Measurements from ENCODE around the gene UBQLN3. TPM values are rescaled to one million over a fixed set of nuclear protein-coding genes. Genes with fewer than 3 reads are reported as not detected.

The UBQLN3 gene
- total RNA-seq, 1 donor from 2014 or later, result not detected

- Mint-ChIP-seq H3K4me1 (ENCODE audit: low read depth, unreplicated experiment) (no peaks in the 10 kb centered on the region), H3K9me3 (ENCODE audit: unreplicated experiment) (no peaks in the 10 kb centered on the region), H3K36me3 (ENCODE audit: unreplicated experiment) (no peaks in the 10 kb centered on the region), H3K27me3 (ENCODE audit: unreplicated experiment) (peaks cover 2% of the 10 kb centered on the region), H3K4me3 (ENCODE audit: unreplicated experiment) (no peak within 1 kb of the TSS), H3K27ac (ENCODE audit: unreplicated experiment) (no peak within 1 kb of the TSS)
- no peak for TF ChIP-seq CTCF (IDR thresholded peaks at IDR 0.05; ENCODE audit: partially characterized antibody, unreplicated experiment)
- no peak for DNase-seq
Observed at GRCh38 chr11:5548440-5548839, 38.7 kb upstream of the UBQLN3 start, which contains the start of gene OR52H1. Gene OR52H1, minus strand, starts transcription at chr11:5548540. Its CDS starts 3,035 bp downstream, at chr11:5545505.

GRCh38 chr11:5547982-5548381 is 38.2 kb upstream of the UBQLN3 start:
- no peak overlapping the region for H3K4me3 Mint-ChIP-seq (ENCODE audit: unreplicated experiment)
- peaks cover 2% of the 10 kb centered on the region for H3K27me3 Mint-ChIP-seq (ENCODE audit: unreplicated experiment)
- H3K36me3 Mint-ChIP-seq (ENCODE audit: unreplicated experiment), result no peaks in the 10 kb centered on the region
- H3K4me1 Mint-ChIP-seq (ENCODE audit: low read depth, unreplicated experiment), result no peaks in the 10 kb centered on the region
- DNase-seq, result no peak
- no peaks in the 10 kb centered on the region for H3K9me3 Mint-ChIP-seq (ENCODE audit: unreplicated experiment)
- H3K27ac Mint-ChIP-seq (ENCODE audit: unreplicated experiment), result no peak overlapping the region
- no peak for TF ChIP-seq CTCF (IDR thresholded peaks at IDR 0.05; ENCODE audit: partially characterized antibody, unreplicated experiment)

GRCh38 chr11:5546457-5546856 is 36.7 kb upstream of the UBQLN3 start:
- no peaks in the 10 kb centered on the region for H3K36me3 Mint-ChIP-seq (ENCODE audit: unreplicated experiment)
- H3K9me3 Mint-ChIP-seq (ENCODE audit: unreplicated experiment), result no peaks in the 10 kb centered on the region
- no peak overlapping the region for H3K4me3 Mint-ChIP-seq (ENCODE audit: unreplicated experiment)
- no peaks in the 10 kb centered on the region for H3K4me1 Mint-ChIP-seq (ENCODE audit: low read depth, unreplicated experiment)
- H3K27me3 Mint-ChIP-seq (ENCODE audit: unreplicated experiment), result peaks cover 2% of the 10 kb centered on the region
- no peak for TF ChIP-seq CTCF (IDR thresholded peaks at IDR 0.05; ENCODE audit: partially characterized antibody, unreplicated experiment)
- no peak for DNase-seq
- no peak overlapping the region for H3K27ac Mint-ChIP-seq (ENCODE audit: unreplicated experiment)

GRCh38 chr11:5541427-5541826 is 31.7 kb upstream of the UBQLN3 start:
- no peak for DNase-seq
- Mint-ChIP-seq H3K27ac (ENCODE audit: unreplicated experiment) (no peak overlapping the region), H3K27me3 (ENCODE audit: unreplicated experiment) (no peaks in the 10 kb centered on the region), H3K4me1 (ENCODE audit: low read depth, unreplicated experiment) (no peaks in the 10 kb centered on the region), H3K4me3 (ENCODE audit: unreplicated experiment) (no peak overlapping the region), H3K36me3 (ENCODE audit: unreplicated experiment) (no peaks in the 10 kb centered on the region), H3K9me3 (ENCODE audit: unreplicated experiment) (no peaks in the 10 kb centered on the region)
- TF ChIP-seq CTCF (IDR thresholded peaks at IDR 0.05; ENCODE audit: partially characterized antibody, unreplicated experiment), result no peak

- no peaks in the 10 kb centered on the region for H3K36me3 Mint-ChIP-seq (ENCODE audit: unreplicated experiment)
- no peak overlapping the region for H3K27ac Mint-ChIP-seq (ENCODE audit: unreplicated experiment)
- H3K9me3 Mint-ChIP-seq (ENCODE audit: unreplicated experiment), result no peaks in the 10 kb centered on the region
- no peak for DNase-seq
- H3K4me3 Mint-ChIP-seq (ENCODE audit: unreplicated experiment), result no peak overlapping the region
- no peaks in the 10 kb centered on the region for H3K27me3 Mint-ChIP-seq (ENCODE audit: unreplicated experiment)
- no peak for TF ChIP-seq CTCF (IDR thresholded peaks at IDR 0.05; ENCODE audit: partially characterized antibody, unreplicated experiment)
- no peaks in the 10 kb centered on the region for H3K4me1 Mint-ChIP-seq (ENCODE audit: low read depth, unreplicated experiment)
Observed at GRCh38 chr11:5536482-5536881, 26.7 kb upstream of the UBQLN3 start.

Data from glutamatergic neuron (in vitro differentiated cells).